ENCODE data around the gene RNASE7. TPM values are rescaled to one million over a fixed set of nuclear protein-coding genes. Genes with fewer than 3 reads are reported as not detected.

RNASE7 gene
- total RNA-seq, 1 experiment from 2014 or later = not detected

GRCh38 chr14:21043387-21043973 is 1.3 kb downstream of the RNASE7 start:
- DNase-seq = no peak
- Histone ChIP-seq H3K4me1 (ENCODE audit: insufficient read depth, low read length) (no peaks in the 10 kb centered on the region), H3K27me3 (ENCODE audit: low read length) (peaks cover 28% of the 10 kb centered on the region), H4K20me1 (ENCODE audit: low read length) (no peaks in the 10 kb centered on the region), H3K27ac (ENCODE audit: low read length) (no peak overlapping the region), H3K79me2 (ENCODE audit: low read length) (no peaks in the 10 kb centered on the region), H2AFZ (ENCODE audit: low read length) (no peak overlapping the region), H3K9me3 (ENCODE audit: low read length) (no peaks in the 10 kb centered on the region), H3K4me2 (ENCODE audit: low read length) (no peak overlapping the region), H3K36me3 (ENCODE audit: low read depth, low read length) (no peaks in the 10 kb centered on the region), H3F3A (ENCODE audit: low read length, unreplicated experiment) (no peaks in the 10 kb centered on the region), H3K9me2 (replicated peaks; ENCODE audit: low read length) (no peaks in the 10 kb centered on the region), H3K9ac (ENCODE audit: low read length) (no peak overlapping the region), H3K4me3 (ENCODE audit: low read length) (no peak overlapping the region)
- intact Hi-C loops (cut with micrococcal nuclease) = loop anchor here (5.0 kb wide), 2 partner anchors 186 to 346 kb away; no protein-coding TSS in a partner anchor
- no peak for TF ChIP-seq EZH2phosphoT487 (IDR thresholded peaks at IDR 0.05; ENCODE audit: borderline replicate concordance, low read length)
- TF ChIP-seq EZH2 (IDR thresholded peaks at IDR 0.05; ENCODE audit: low read length, unreplicated experiment) = no peak
- no peak for TF ChIP-seq CTCF (conservative IDR thresholded peaks at IDR 0.05; ENCODE audit: low read depth, low read length)
- POLR2A ChIA-PET (ENCODE audit: unreplicated experiment) = no interaction called here
- no TSS peak for BruUV-seq (replicated peaks)
- CTCF ChIA-PET = no interaction called here
- ATAC-seq = no peak

- BruUV-seq (replicated peaks) = no TSS peak
- no peaks in the 10 kb centered on the region for H3K4me1 ChIP-seq (ENCODE audit: insufficient read depth, low read length)
- intact Hi-C loops (cut with micrococcal nuclease) = loop anchor here (5.0 kb wide), 2 partner anchors 187 to 347 kb away; no protein-coding TSS in a partner anchor
- DNase-seq = no peak
- H3F3A ChIP-seq (ENCODE audit: low read length, unreplicated experiment) = no peaks in the 10 kb centered on the region
- H3K9ac ChIP-seq (ENCODE audit: low read length) = no peak overlapping the region
- no peak overlapping the region for H2AFZ ChIP-seq (ENCODE audit: low read length)
- no peaks in the 10 kb centered on the region for H3K36me3 ChIP-seq (ENCODE audit: low read depth, low read length)
- no peaks in the 10 kb centered on the region for H3K9me2 ChIP-seq (replicated peaks; ENCODE audit: low read length)
- no peak for TF ChIP-seq CTCF (conservative IDR thresholded peaks at IDR 0.05; ENCODE audit: low read depth, low read length)
- TF ChIP-seq EZH2 (IDR thresholded peaks at IDR 0.05; ENCODE audit: low read length, unreplicated experiment) = no peak
- no peak for TF ChIP-seq EZH2phosphoT487 (IDR thresholded peaks at IDR 0.05; ENCODE audit: borderline replicate concordance, low read length)
- H3K4me2 ChIP-seq (ENCODE audit: low read length) = no peak overlapping the region
- no peaks in the 10 kb centered on the region for H3K9me3 ChIP-seq (ENCODE audit: low read length)
- no peaks in the 10 kb centered on the region for H3K79me2 ChIP-seq (ENCODE audit: low read length)
- no peak overlapping the region for H3K27ac ChIP-seq (ENCODE audit: low read length)
- peaks cover 33% of the 10 kb centered on the region for H3K27me3 ChIP-seq (ENCODE audit: low read length)
- POLR2A ChIA-PET (ENCODE audit: unreplicated experiment) = no interaction called here
- H4K20me1 ChIP-seq (ENCODE audit: low read length) = no peaks in the 10 kb centered on the region
- CTCF ChIA-PET = no interaction called here
- no peak overlapping the region for H3K4me3 ChIP-seq (ENCODE audit: low read length)
- ATAC-seq = no peak
These were observed 1.9 kb downstream of the RNASE7 start for GRCh38 chr14:21043974-21044618.

DNA sequence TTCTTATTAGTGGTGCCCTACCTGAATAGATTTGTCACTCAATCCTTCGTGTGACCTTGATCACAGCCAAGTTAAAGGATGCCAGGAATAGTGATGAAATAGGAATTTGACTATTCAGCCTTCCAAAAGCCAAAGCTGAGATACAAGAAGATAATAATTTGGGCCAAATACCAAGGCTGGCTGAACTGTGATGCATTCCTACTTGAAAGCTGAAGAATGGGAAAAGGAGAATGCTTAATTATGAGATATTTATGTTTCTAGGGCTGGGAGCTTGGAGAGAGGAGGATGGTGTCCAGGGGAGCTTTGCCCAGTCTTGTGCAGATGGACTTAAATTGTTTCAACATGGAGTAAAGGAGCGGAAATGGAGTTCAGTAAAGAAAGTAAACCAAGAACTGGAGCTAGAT is 5.2 kb downstream of the RNASE7 start:
- Histone ChIP-seq H2AFZ (ENCODE audit: low read length) (no peak overlapping the region), H3F3A (ENCODE audit: low read length, unreplicated experiment) (no peaks in the 10 kb centered on the region), H3K9ac (ENCODE audit: low read length) (no peak overlapping the region), H3K4me3 (ENCODE audit: low read length) (no peak overlapping the region), H3K4me2 (ENCODE audit: low read length) (no peak overlapping the region), H3K79me2 (ENCODE audit: low read length) (no peaks in the 10 kb centered on the region), H3K27me3 (ENCODE audit: low read length) (peaks cover 47% of the 10 kb centered on the region), H4K20me1 (ENCODE audit: low read length) (no peaks in the 10 kb centered on the region), H3K36me3 (ENCODE audit: low read depth, low read length) (no peaks in the 10 kb centered on the region), H3K4me1 (ENCODE audit: insufficient read depth, low read length) (no peaks in the 10 kb centered on the region), H3K9me2 (replicated peaks; ENCODE audit: low read length) (no peaks in the 10 kb centered on the region), H3K27ac (ENCODE audit: low read length) (no peak overlapping the region), H3K9me3 (ENCODE audit: low read length) (no peaks in the 10 kb centered on the region)
- no peak for DNase-seq
- TF ChIP-seq CTCF (conservative IDR thresholded peaks at IDR 0.05; ENCODE audit: low read depth, low read length) (no peak), EZH2 (IDR thresholded peaks at IDR 0.05; ENCODE audit: low read length, unreplicated experiment) (no peak), EZH2phosphoT487 (IDR thresholded peaks at IDR 0.05; ENCODE audit: borderline replicate concordance, low read length) (no peak)
- intact Hi-C loops (cut with micrococcal nuclease) = no loop called here
- no TSS peak for BruUV-seq (replicated peaks)
- no peak for ATAC-seq
- ChIA-PET POLR2A (ENCODE audit: unreplicated experiment) (no interaction called here), CTCF (no interaction called here)
